Erythroblast (primary cell): ENCODE data around the gene NSL1.

Experiments used
- GATA1 ChIP-seq: IDR thresholded peaks from 2 replicates; pipeline ENCODE4 v1.6.1; 2011; ENCODE audit warnings: low read depth, mild to moderate bottlenecking, control low read depth, low read length, moderate library complexity
- POLR2A ChIP-seq: IDR thresholded peaks from 2 replicates; pipeline ENCODE4 v1.6.1; 2011; ENCODE audit warnings: mild to moderate bottlenecking, low read length

DNA sequence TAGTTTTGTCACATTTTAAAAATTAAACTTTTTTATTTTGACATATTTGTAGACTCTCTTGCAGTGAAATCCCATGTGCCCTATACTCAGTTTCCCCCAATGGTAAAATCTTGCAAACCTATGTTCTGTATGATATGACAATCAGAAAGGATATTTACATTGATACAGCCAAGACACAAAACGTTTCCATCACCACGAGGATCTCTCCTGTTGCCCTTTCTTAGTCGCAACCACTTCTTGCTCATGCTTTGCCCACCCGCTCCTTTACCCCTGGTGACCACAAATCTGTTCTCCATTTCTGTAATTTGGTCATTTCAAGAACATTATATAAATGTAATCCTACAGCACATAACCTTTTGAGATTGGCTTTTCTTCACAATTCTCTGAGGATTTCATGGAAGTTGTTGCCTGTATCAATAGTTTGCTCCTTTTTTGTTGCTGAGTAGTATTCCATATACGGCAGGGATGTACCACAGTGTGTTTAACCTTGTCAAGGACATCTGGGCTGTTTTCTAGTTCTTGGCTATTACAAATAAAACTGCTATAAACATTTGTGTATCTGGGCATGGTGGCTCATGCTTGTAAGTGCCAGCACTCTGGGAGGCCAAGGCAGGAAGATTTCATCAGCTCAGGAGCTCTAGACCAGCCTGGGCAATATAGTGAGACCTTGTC, 78.0 kb downstream of the NSL1 start:
- TF ChIP-seq POLR2A (no peak), GATA1 (no peak)
